IMR-90 (cell line): Measurements from ENCODE around the gene RHPN2. TPM values are rescaled to one million over a fixed set of nuclear protein-coding genes. Genes with fewer than 3 reads are reported as not detected.
A peak's percentile ranks its signal among the peaks of the same experiment; 100 is the strongest.

Experiments
- ATAC-seq: fragments of 200-7000 bp; cut with Tn5 transposase; 2 replicates; pipeline ENCODE4 v1.9.1; 2020; ENCODE audit warnings: low read depth, mild to moderate bottlenecking, moderate library complexity
- BruUV-seq: library from RNA; stranded (reverse); fragments of 400-500 nt; replicated peaks from 2 replicates; lab custom pipeline; 2021; lab: Mats Ljungman, UMichigan
- CTCF ChIA-PET: fragments of 300-600 bp; formaldehyde crosslinking; extraction: SDS; loops from one replicate; lab custom pipeline; 2021; ENCODE audit warnings: antibody characterized with exemption; lab: Yijun Ruan, JAX
- POLR2A ChIA-PET: fragments of 300-600 bp; sonication (Branson Sonifier 250); formaldehyde crosslinking; loops from one replicate; lab custom pipeline; 2022; ENCODE audit warnings: antibody characterized with exemption; ENCODE audit not compliant: unreplicated experiment; lab: Charles Lee
- DNase-seq: peaks from one replicate; pipeline ENCODE4 v3.0.0; 2013
- H2AFZ ChIP-seq: replicated peaks from 2 replicates; pipeline ENCODE3; 2013; ENCODE audit warnings: low read length, mild to moderate bottlenecking; ENCODE audit not compliant: poor library complexity
- H2AK5ac ChIP-seq: 2 replicates; pipeline ENCODE4 v1.6.1; 2013; ENCODE audit warnings: low read depth, low read length, inconsistent platforms
- H2AK9ac ChIP-seq: replicated peaks from 2 replicates; pipeline ENCODE3; 2013; ENCODE audit warnings: mild to moderate bottlenecking, low read depth, low read length, moderate library complexity; ENCODE audit not compliant: poor library complexity
- H2BK120ac ChIP-seq: 2 replicates; pipeline ENCODE4 v1.6.1; 2013; ENCODE audit warnings: low read depth, low read length, inconsistent platforms
- H2BK15ac ChIP-seq: 3 replicates; pipeline ENCODE4 v1.6.1; 2013; ENCODE audit warnings: low read depth, low read length, inconsistent platforms
- H2BK20ac ChIP-seq: 2 replicates; pipeline ENCODE4 v1.6.1; 2013; ENCODE audit warnings: low read depth, mild to moderate bottlenecking, inconsistent platforms, low read length, moderate library complexity
- H2BK5ac ChIP-seq: 2 replicates; pipeline ENCODE4 v1.6.1; 2013; ENCODE audit warnings: mild to moderate bottlenecking, low read depth, low read length, inconsistent platforms; ENCODE audit not compliant: poor library complexity, severe bottlenecking
- H3K14ac ChIP-seq: replicated peaks from 2 replicates; pipeline ENCODE4 v1.6.1; 2013; ENCODE audit warnings: low read depth, low read length, inconsistent platforms
- H3K18ac ChIP-seq: 2 replicates; pipeline ENCODE4 v1.6.1; 2013; ENCODE audit warnings: low read depth, low read length, control low read depth
- H3K23ac ChIP-seq: 2 replicates; pipeline ENCODE4 v1.6.1; 2013; ENCODE audit warnings: low read depth, low read length, inconsistent platforms
- H3K27ac ChIP-seq: 2 replicates; pipeline ENCODE4 v1.5.1; 2013; ENCODE audit warnings: mild to moderate bottlenecking, control low read depth, low read length; ENCODE audit not compliant: insufficient read depth
- H3K27me3 ChIP-seq: 2 replicates; pipeline ENCODE4 v1.6.1; 2013; ENCODE audit warnings: low read length; ENCODE audit not compliant: control insufficient read depth, insufficient read depth
- H3K36me3 ChIP-seq: 2 replicates; pipeline ENCODE4 v1.6.1; 2013; ENCODE audit warnings: low read length, mixed read lengths; ENCODE audit not compliant: control insufficient read depth, insufficient read depth
- H3K4ac ChIP-seq: 2 replicates; pipeline ENCODE4 v1.6.1; 2013; ENCODE audit warnings: low read depth, low read length, inconsistent platforms
- H3K4me1 ChIP-seq: 2 replicates; pipeline ENCODE4 v1.6.1; 2013; ENCODE audit warnings: low read length, mixed read lengths; ENCODE audit not compliant: control insufficient read depth, insufficient read depth
- H3K4me2 ChIP-seq: 2 replicates; pipeline ENCODE4 v1.6.1; 2013; ENCODE audit warnings: low read depth, mild to moderate bottlenecking, control low read depth, low read length, moderate library complexity
- H3K4me3 ChIP-seq: 2 replicates; pipeline ENCODE4 v1.5.1; 2013; ENCODE audit warnings: low read depth, mild to moderate bottlenecking, control low read depth, low read length, moderate library complexity; ENCODE audit not compliant: insufficient read depth
- H3K56ac ChIP-seq: 2 replicates; pipeline ENCODE4 v1.6.1; 2013; ENCODE audit warnings: low read length, inconsistent platforms; ENCODE audit not compliant: insufficient read depth; ENCODE audit errors: extremely low read depth
- H3K79me1 ChIP-seq, 2 experiments: 2 replicates each; pipeline ENCODE4 v1.6.1; 2013; ENCODE audit warnings: low read length in 2 of 2, inconsistent platforms in 1 of 2, low read depth in 1 of 2
- H3K9ac ChIP-seq: 2 replicates; pipeline ENCODE4 v1.6.1; 2013; ENCODE audit warnings: low read depth, low read length, control low read depth
- H3K9me1 ChIP-seq: 2 replicates; pipeline ENCODE4 v1.6.1; 2013; ENCODE audit warnings: low read length, inconsistent platforms; ENCODE audit not compliant: insufficient read depth
- H3K9me3 ChIP-seq: 2 replicates; pipeline ENCODE4 v1.6.1; 2013; ENCODE audit warnings: low read length; ENCODE audit not compliant: control insufficient read depth, insufficient read depth
- H4K20me1 ChIP-seq: 2 replicates; pipeline ENCODE4 v1.6.1; 2013; ENCODE audit warnings: low read length, inconsistent platforms; ENCODE audit not compliant: insufficient read depth
- H4K5ac ChIP-seq: 2 replicates; pipeline ENCODE4 v1.6.1; 2013; ENCODE audit warnings: mild to moderate bottlenecking, low read depth, low read length, control low read depth
- H4K8ac ChIP-seq, 2 experiments: 2 replicates each; pipeline ENCODE4 v1.6.1; 2013; ENCODE audit warnings: low read depth in 2 of 2, low read length in 2 of 2, control low read depth in 1 of 2, inconsistent platforms in 1 of 2
- H4K91ac ChIP-seq: 2 replicates; pipeline ENCODE4 v1.6.1; 2013; ENCODE audit warnings: low read depth, low read length, inconsistent platforms; ENCODE audit not compliant: insufficient read depth
- BHLHE40 ChIP-seq: fragments of 150-350 bp; IDR thresholded peaks from 2 replicates; pipeline ENCODE4 v1.6.1; 2016; ENCODE audit warnings: mild to moderate bottlenecking, low read depth, low read length
- CTCF ChIP-seq: conservative IDR thresholded peaks from 2 replicates; pipeline ENCODE4 v1.5.1; 2012; ENCODE audit warnings: mild to moderate bottlenecking, low read depth, low read length, improper control_type of control experiment
- FOS ChIP-seq: fragments of 150-350 bp; IDR thresholded peaks from 2 replicates; pipeline ENCODE4 v1.6.1; 2016; ENCODE audit warnings: low read depth, low read length
- MAFK ChIP-seq: IDR thresholded peaks from 2 replicates; pipeline ENCODE4 v1.6.1; 2012; ENCODE audit warnings: low read depth, low read length, improper control_type of control experiment
- MXI1 ChIP-seq: IDR thresholded peaks from 2 replicates; pipeline ENCODE4 v1.6.1; 2012; ENCODE audit warnings: low read depth, mild to moderate bottlenecking, low read length, moderate library complexity, borderline replicate concordance
- NFE2L2 ChIP-seq: fragments of 150-350 bp; IDR thresholded peaks from 2 replicates; pipeline ENCODE4 v1.6.1; 2016; ENCODE audit warnings: low read depth, mild to moderate bottlenecking, low read length
- WGBS, 2 experiments: methylation state at CpG; one replicate each; pipeline versions ENCODE4 v1.1.5 to v1.1.7; 2013; ENCODE audit warnings: missing lambda C conversion rate in 2 of 2; ENCODE audit not compliant: insufficient read length in 1 of 2; ENCODE audit errors: extremely low coverage in 2 of 2; 5-methylcytosine and 5-hydroxymethylcytosine counted together
- dilution Hi-C: fragments of 300-500 bp; cut with HindIII; formaldehyde crosslinking; loops from one replicate; pipeline ENCODE4 v1.14.3; 2018; ENCODE audit warnings: low sequenced_read_pairs; ENCODE audit not compliant: unreplicated experiment
- in situ Hi-C: fragments of 300-500 bp; cut with MboI; formaldehyde crosslinking; loops from 3 replicates; pipeline ENCODE4 v1.14.3; 2019; ENCODE audit warnings: low sequenced_read_pairs, inconsistent platforms, mixed read lengths
- intact Hi-C: fragments of 100-400 bp; cut with micrococcal nuclease; formaldehyde crosslinking; loops from 2 replicates; pipeline ENCODE4 v1.10.0; 2022
- polyA plus RNA-seq, 3 experiments: library from polyadenylated mRNA; depleted of rRNA; stranded (reverse); fragments of >200 nt; gene quantifications; 2 replicates each; pipeline ENCODE4 v1.2.3, GENCODE V29; 2012; ENCODE audit warnings: low replicate concordance in 1 of 3
- total RNA-seq: library from RNA; depleted of rRNA; stranded (reverse); fragments of >200 nt; gene quantifications from 2 replicates; pipeline ENCODE4 v1.2.3, GENCODE V29; 2012

RHPN2 gene
- total and polyA plus RNA-seq, 2 of the 4 experiments (the other 2 are of a cell fraction): 2.3 to 4.0 TPM

- Histone ChIP-seq H3K18ac (no peak overlapping the region), H2AK9ac (no peak overlapping the region), H4K8ac (no peak overlapping the region), H3K23ac (no peak overlapping the region), H3K9me1 (no peaks in the 10 kb centered on the region), H2AK5ac (no peak overlapping the region), H2AFZ (no peak overlapping the region), H3K4me1 (peaks cover 3% of the 10 kb centered on the region; the same call in 1 of the 2 replicates), H3K4ac (no peak overlapping the region), H2BK5ac (no peak overlapping the region), H3K79me1 (peaks cover 0 to 3% of the 10 kb centered on the region in 2 experiments; a peak in 1 of 4 replicates), H3K27ac (no peak overlapping the region), H3K9ac (no peak overlapping the region), H2BK120ac (no peak overlapping the region), H4K5ac (no peak overlapping the region; the same call in 1 of the 2 replicates), H3K9me3 (no peaks in the 10 kb centered on the region), H2BK20ac (no peak overlapping the region), H3K4me3 (no peak overlapping the region), H2BK15ac (no peak overlapping the region), H3K27me3 (no peaks in the 10 kb centered on the region), H4K20me1 (no peaks in the 10 kb centered on the region), H3K14ac (no peak overlapping the region), H3K36me3 (no peaks in the 10 kb centered on the region), H3K4me2 (no peak overlapping the region), H3K56ac (no peak overlapping the region), H4K91ac (no peak overlapping the region)
- DNase-seq (peak; percentile 24), ATAC-seq (no peak)
- in situ Hi-C loops: no loop called here
- ChIA-PET POLR2A (no interaction called here), CTCF (interaction anchor here (1.0 kb wide), 1 partner anchor 17 kb away, joined by 3 read pairs; no protein-coding TSS in a partner anchor)
- dilution Hi-C loops: no loop called here
- TF ChIP-seq BHLHE40 (no peak), CTCF (no peak), MXI1 (no peak), NFE2L2 (no peak), MAFK (no peak), FOS (no peak)
- intact Hi-C loops: no loop called here
- WGBS, 2 experiments: 83% methylated on average over 2 of the region's 15 CpGs; no CpG with 5 or more reads in 1 of the 2 experiments
- BruUV-seq: no TSS peak
Observed at GRCh38 chr19:33048806-33049676, 15.6 kb downstream of the RHPN2 start.
